ENCODE measurements around the gene SPATA2L. TPM values are rescaled to one million over a fixed set of nuclear protein-coding genes. Genes with fewer than 3 reads are reported as not detected.

The SPATA2L gene
- total RNA-seq, 1 donor from 2014 or later, result 13.3 TPM

DNA sequence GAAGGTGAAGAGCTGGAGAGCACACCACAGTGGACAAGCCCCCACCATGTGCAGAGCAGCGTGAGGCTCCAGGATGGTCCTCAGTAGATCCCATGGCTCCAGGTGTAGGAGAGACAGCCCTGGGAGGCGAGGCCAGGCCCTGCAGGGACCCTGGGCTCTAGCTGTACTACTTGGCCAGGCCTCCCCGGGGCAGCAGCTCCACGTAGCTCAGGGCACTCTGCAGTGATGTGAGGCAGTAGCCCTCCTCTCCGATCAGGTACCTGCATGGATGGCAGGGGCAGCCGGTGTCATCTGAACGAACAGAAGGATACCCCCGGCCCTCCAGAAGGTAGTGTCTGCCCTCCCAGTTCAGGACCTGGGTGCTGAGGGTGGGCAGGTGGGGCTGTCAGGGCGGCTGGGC is 6.2 kb upstream of the SPATA2L start:
- H3K27ac ChIP-seq, result no peak overlapping the region
- H3K27me3 ChIP-seq, result peaks cover 1% of the 10 kb centered on the region
- DNase-seq (no peak), ATAC-seq (no peak)
- no peaks in the 10 kb centered on the region for H3K9me3 ChIP-seq
- intact Hi-C loops (cut with DNase I), result loop anchor here (5.0 kb wide), 1 partner anchor 85 kb away; no protein-coding TSS in a partner anchor
- peaks cover 8% of the 10 kb centered on the region for H3K4me1 ChIP-seq
- TF ChIP-seq, protein P1, sequence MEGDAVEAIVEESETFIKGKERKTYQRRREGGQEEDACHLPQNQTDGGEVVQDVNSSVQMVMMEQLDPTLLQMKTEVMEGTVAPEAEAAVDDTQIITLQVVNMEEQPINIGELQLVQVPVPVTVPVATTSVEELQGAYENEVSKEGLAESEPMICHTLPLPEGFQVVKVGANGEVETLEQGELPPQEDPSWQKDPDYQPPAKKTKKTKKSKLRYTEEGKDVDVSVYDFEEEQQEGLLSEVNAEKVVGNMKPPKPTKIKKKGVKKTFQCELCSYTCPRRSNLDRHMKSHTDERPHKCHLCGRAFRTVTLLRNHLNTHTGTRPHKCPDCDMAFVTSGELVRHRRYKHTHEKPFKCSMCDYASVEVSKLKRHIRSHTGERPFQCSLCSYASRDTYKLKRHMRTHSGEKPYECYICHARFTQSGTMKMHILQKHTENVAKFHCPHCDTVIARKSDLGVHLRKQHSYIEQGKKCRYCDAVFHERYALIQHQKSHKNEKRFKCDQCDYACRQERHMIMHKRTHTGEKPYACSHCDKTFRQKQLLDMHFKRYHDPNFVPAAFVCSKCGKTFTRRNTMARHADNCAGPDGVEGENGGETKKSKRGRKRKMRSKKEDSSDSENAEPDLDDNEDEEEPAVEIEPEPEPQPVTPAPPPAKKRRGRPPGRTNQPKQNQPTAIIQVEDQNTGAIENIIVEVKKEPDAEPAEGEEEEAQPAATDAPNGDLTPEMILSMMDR (IDR thresholded peaks at IDR 0.05), result no peak
- no peaks in the 10 kb centered on the region for H3K36me3 ChIP-seq
- no peak overlapping the region for H3K4me3 ChIP-seq

DNA sequence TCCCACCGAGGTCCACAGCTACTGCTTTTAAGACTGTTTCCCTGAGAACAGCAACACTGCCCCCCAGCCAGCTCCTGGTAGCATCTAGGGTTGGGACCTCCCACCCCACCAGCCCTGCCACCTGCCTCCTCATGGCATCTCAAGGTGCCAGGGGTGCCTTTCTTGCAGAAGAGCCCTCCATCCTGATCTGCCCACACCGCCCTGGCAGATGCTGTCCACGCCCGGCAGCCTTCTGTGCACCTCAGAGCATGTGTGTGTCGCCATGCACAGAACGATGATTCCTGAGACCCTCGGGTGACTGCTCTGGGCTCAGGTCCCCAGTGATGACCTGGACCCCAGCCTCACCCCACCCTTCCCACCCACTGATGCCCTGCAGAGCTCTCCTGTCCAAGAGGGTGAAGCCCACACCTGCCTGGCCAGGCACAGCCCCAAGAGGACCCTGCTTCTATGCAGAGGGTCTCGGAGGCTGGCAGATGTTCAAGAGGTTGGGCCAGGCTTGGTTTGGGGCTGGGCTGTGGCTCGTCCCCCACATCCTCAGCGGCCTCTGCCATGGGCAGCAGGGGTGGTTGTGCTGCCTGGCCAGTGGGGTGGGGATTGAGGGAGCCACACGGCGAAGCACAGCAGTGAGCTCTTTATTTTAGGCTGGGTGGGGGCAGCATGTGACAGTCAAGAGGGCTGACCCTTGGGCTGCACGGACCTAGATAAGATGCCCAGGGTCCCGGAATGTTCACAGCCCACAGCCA is 5.2 kb upstream of the SPATA2L start:
- TF ChIP-seq, protein P1 (IDR thresholded peaks at IDR 0.05), result no peak
- ATAC-seq (no peak), DNase-seq (no peak)
- H3K27me3 ChIP-seq, result no peaks in the 10 kb centered on the region
- peaks cover 4% of the 10 kb centered on the region for H3K4me1 ChIP-seq
- no peak overlapping the region for H3K4me3 ChIP-seq
- no peaks in the 10 kb centered on the region for H3K9me3 ChIP-seq
- no peak overlapping the region for H3K27ac ChIP-seq
- no peaks in the 10 kb centered on the region for H3K36me3 ChIP-seq
- intact Hi-C loops (cut with DNase I), result loop anchor here (5.0 kb wide), 1 partner anchor 86 kb away; no protein-coding TSS in a partner anchor

DNA sequence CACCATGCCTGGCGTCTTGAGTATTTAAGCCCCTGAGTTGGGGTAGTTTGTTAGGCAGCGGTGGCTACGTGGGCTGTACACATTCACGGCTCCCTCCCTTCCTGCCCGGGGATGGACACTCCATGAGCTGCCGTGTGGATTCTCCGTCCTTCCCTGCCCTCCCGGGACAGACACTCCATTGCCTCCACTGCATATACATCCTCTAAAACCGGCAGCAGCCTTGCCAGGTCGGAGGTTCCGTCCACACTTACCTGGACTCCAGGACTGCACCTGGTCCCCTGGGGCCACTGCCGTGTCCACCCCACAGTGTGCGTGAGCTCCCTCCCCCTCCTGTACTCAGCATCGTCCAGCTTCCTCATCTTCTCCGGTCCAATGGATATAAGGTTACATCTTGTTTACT is 3.5 kb upstream of the SPATA2L start:
- ATAC-seq, result no peak
- intact Hi-C loops (cut with DNase I), result loop anchor here (5.0 kb wide), 1 partner anchor 87 kb away; no protein-coding TSS in a partner anchor
- TF ChIP-seq, protein P1 (IDR thresholded peaks at IDR 0.05), result no peak
- Histone ChIP-seq H3K36me3 (no peaks in the 10 kb centered on the region), H3K4me1 (peaks cover 12% of the 10 kb centered on the region), H3K9me3 (no peaks in the 10 kb centered on the region), H3K4me3 (no peak overlapping the region), H3K27ac (no peak overlapping the region), H3K27me3 (no peaks in the 10 kb centered on the region)
- no peak for DNase-seq

DNA sequence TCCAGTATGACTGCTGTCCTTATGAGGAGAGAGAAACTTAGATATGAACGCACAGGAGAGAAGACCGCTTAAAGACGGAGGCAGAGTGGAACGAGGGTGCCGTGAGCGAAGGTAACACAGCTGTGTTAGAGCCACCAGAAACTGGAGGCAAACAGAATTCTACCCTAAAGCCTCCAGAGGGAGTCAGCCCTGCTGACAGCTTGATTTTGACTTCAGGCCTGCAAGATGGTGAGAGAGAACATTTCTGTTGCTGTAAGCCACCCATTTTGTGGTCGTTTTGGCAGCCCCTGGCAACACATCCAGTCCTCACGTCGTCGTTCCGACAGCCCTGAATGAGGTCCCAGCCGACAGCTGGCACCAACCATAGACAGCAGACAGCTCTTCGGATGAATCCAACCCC is 2.8 kb upstream of the SPATA2L start:
- TF ChIP-seq, protein P1 (IDR thresholded peaks at IDR 0.05), result no peak
- intact Hi-C loops (cut with DNase I), result no loop called here
- Histone ChIP-seq H3K27ac (no peak overlapping the region), H3K4me3 (no peak overlapping the region), H3K9me3 (no peaks in the 10 kb centered on the region), H3K27me3 (no peaks in the 10 kb centered on the region), H3K4me1 (peaks cover 18% of the 10 kb centered on the region), H3K36me3 (no peaks in the 10 kb centered on the region)
- no peak for ATAC-seq
- no peak for DNase-seq

DNA sequence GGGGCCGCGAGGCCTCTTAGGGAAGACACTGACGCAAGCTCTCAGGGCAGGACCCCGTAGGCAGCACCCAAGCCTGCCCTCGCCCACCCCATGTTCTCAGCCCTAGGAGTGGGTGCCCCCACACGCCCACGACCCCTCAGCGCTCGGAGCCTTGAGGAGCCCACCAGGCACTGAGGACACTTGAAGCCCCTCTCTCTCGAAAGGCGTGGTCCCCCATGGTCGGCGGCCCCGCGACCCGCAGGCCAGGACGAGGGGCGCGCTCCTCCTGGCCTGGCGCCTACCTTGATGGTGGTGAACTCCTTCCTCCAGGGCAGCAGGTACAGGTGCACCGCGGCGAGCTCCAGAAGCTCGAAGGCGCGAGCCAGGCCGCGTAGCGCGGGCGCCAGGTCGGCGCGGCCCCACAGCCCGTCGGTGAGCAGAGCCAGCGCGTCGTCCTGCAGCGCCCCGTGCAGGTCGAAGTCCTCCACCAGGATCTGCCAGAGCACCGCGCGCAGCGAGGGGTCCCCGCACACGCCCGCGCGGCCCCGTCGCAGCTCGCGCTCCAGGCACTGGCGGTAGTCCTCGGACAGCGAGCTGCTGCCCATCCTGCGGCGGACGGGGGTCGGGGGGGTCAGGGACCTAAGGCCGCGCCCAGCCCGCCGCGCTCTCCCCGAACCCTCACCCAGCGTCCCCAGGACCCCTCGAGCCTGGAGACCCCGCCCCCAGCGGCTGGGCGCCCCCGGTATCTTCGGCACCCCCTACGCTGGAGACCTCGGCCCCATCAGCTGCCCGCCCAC is 668 bp downstream of the SPATA2L start:
- ATAC-seq (peak; percentile 32), DNase-seq (peak; percentile 85)
- H3K27me3 ChIP-seq, result no peaks in the 10 kb centered on the region
- TF ChIP-seq, protein P1 (IDR thresholded peaks at IDR 0.05), result peak; percentile 16
- H3K4me1 ChIP-seq, result peaks cover 14% of the 10 kb centered on the region
- peak overlapping the region; percentile 84 for H3K27ac ChIP-seq
- peak overlapping the region; percentile 70 for H3K4me3 ChIP-seq
- H3K36me3 ChIP-seq, result no peaks in the 10 kb centered on the region
- no peaks in the 10 kb centered on the region for H3K9me3 ChIP-seq
- intact Hi-C loops (cut with DNase I), result no loop called here
